HL-60/S4 (cell line): ENCODE data around the gene PCGF3.
"Not testable (repeated sequence)": the region's sequence is repeated elsewhere in the genome, so short reads cannot be mapped to it uniquely, and the experiment has no call there.

Experiments
- in situ Hi-C: fragments of 300-500 bp; cut with MboI; formaldehyde crosslinking; loops from 2 replicates; pipeline ENCODE4 v1.14.3; 2022; ENCODE audit warnings: low sequenced_read_pairs

PCGF3 gene

GRCh38 chr4:682490-683172 is 23.0 kb upstream of the PCGF3 start:
- in situ Hi-C loops = no loop called here

DNA sequence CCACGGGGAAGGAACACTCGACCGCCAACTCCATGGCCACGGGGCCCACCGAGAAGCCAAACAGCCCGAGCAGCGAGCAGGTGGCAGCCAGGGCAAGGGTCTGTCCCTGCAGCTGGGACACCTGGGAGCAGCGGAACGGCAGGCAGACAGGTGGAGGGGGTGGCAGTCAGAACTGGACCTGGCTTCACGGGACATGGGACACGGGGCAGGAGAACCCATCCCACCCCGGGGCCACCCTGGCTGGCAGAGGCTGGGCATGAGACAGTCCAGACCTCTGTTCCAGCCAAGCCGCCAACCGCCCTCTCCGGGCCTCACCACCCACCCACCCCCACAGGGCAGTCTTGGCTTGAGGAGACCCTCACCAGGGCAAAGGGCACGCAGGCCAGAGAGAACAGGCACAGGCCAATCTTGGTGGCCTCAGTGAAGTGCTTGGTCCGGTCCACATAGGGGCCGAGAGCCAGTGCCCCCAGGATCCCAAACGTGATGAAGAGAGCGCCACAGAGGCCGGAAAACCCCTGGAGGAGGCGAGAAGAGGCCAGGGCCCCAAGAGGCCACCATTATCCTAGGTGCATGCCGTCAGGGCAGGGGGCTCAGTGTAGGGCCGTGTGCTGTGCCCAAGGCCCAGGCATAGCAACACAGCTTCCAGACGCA is 22.3 kb upstream of the PCGF3 start:
- in situ Hi-C loops = no loop called here

DNA sequence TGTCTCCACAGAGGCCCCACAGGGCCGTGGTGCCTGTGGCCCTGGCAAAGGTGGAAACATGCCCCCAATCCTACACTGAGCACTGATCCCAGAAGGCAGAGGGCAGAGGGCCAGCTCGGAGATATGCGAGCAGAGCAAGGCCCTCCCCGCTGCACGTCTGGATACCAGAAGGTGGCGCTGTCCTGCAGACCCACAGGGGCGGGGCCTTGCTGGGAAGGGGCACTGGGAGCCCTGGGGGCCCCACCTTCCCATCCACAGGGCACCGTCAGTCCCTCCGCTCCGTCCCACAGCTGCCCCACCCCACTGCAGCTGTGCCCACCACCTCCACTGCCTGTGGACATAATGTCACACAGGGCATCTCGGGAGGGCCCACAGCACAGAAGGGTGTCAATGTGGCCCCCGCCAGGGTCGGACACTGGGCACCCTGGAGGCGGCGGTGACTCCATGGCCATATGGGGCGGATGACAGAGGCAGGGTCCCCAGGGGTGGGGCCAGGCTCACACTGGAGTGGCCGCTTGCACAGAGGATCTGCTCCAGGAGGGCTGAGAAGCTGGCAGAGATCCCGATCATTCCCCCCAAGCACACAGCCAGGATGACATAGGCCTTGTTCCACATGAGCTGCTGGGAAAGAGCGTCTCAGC is 21.5 kb upstream of the PCGF3 start:
- in situ Hi-C loops = no loop called here

DNA sequence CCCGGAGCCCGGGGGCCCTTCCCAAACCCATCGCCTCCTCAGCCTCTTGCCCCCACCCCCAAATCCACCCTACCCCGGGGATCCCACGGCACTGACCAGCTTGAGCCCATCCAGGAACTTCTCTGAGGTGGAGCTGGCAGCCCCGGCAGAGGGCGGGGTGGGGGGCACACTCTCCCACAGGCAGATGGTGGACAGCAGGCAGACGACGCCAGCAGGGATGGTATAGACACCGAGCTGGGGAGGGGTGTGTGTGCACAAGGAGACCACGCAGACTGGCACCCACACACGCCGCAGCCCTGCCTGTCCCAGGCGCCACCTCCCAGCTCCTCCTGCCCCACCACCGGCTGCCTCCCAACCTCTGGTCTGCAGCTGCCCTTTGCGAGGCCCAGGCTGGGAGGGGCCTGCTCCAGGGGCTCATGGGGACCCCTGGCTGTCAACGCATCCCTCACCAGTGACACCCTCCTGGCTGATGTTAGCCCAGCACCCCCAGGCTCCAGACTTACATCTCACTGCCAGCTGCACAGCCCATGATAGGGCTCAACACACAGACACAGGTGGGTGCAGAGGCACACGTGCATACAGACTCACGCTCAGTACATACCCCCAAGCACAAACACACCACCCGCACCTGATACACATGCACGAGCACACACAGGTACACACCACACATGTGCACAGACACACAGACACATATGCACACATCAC is 20.9 kb upstream of the PCGF3 start:
- in situ Hi-C loops = no loop called here

- in situ Hi-C loops = no loop called here
These were observed 19.8 kb upstream of the PCGF3 start for GRCh38 chr4:685679-686412.

DNA sequence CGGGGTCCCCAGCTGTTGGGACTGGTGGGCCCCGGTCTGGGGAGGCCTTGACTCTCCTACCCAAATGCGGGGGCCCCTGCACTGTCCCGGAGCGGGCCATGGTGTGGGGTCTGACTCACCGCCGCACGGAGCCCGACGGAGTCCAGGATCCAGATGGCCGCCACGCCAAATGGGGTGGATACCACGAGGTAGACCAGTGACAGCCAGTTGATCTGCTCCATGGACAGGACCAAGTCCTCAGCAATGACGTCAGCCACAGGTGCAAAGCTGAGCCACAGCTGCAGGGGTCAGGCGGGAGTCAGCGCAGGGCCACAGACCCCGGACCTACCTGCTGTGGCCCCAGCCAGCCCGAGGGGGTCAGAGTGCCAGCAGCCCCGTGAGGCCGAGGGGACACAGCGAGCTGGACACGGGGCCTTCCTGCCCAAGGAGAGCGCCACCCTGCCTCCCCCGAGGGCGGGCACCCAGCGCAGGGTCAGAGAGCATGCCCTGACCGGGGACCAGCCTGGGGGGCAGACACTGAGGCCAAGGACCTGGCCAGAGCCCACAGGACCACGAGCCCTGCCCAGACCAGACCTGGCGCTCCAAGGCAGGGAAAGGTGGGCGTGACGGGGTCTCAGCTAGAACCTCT is 19.1 kb upstream of the PCGF3 start:
- in situ Hi-C loops = no loop called here

GRCh38 chr4:687048-687970 is 18.3 kb upstream of the PCGF3 start:
- in situ Hi-C loops = no loop called here

DNA sequence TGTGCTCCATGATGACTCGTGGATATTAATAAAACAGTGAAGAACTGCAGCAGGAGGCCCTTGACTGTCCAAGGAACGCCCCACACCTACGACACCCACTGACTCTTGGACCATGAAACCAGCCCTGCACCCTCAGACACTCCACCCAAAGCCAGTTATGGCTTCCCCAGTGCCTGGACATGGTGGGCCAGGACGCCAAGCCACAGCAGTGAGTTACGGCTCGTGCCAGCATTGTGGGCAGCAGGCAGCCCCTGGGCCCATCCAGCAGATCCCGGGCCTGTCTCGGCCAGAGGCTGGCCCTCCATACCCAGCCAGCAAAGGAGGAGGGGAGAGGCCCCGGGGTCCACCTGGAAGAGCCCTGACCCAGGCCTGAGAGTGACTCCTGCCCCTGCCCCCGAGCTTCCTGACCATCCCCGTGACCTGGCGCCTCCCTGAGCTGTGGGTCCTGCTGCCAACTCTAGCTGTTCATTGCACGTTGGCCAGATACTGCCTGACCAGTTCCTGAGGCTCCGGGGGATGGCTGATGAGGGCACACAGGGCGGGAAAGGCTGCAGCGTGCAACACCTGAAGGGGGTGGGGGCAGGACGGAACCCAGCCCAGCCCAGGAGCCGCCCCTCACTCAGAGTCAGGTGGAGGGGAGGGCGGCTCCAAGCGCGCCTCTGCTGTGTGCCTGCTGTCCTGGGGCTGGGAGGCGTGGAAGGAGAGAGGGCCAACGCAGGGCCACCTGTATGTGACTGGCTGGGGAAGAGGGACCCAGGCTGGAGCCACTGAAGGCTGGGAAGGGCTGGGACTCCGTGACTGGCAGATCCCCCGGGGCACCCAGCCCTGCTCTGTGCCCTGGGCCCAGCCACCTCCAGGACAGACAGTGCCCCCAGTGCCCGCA is 17.4 kb upstream of the PCGF3 start:
- in situ Hi-C loops = no loop called here

DNA sequence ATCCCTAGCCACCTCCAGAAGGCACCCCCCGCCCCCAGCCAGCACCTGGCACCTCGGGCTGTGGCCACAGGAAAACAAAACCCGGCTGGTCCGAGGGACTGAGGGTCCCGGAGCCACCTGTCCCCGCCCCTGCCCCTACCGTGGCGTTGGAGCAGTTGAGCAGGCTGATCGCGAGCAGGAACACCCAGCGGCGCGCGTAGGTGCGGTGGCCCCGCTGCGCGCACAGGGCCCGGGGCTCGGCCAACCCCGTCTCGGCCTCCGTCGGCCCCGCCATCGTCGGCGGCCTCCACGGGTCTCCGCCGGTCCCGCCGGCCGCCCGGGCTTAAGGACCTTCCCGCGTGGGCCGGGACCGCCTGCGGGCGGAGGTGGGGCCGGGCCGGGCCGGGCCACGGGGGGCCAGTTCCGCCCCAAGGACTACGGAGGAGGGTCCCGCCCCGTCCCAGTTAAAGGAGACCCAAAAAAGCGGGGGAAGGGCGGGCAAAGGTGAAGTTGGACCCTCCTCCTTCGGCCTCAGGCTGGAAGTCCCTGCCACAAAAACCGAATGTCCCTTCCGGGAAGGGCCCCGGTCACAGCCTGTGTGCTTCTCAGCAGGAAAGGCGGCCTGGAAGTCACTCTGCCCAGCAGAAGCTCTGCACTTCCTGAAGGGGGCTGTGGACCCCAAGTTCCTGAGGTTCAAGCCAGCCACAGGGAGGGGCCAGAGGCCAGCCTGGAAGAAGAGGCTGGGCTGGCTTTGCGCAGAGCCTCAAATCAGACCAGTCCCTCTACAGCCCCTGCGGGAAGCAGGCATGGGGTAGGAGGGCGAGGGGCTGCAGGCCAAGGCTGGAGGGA is 16.6 kb upstream of the PCGF3 start, which contains the start of gene SLC49A3:
TSS of gene SLC49A3 (minus strand) at position 298 of the 828 bp plus-strand sequence. CDS start at position 274, 24 bp downstream.
- in situ Hi-C loops = no loop called here

DNA sequence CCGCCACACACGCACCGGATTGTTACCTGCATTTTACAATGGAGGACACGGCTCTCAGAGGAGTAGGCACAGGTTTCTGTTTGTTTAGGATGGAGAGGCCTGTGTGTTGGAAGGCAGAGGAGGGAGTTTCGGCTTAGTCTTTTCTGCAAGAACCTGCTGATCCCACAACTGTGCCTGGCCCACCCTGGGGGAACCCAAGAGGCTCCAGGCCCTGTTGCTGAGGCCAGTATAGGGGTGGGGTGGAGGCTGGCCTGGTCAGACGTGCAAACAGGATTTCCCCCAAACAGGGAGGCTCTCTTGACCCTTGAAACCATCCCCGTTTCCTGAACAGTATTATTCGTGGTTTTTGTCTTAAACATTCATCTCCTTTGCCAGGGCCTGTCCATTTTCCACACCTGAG is 15.9 kb upstream of the PCGF3 start:
- in situ Hi-C loops = no loop called here

DNA sequence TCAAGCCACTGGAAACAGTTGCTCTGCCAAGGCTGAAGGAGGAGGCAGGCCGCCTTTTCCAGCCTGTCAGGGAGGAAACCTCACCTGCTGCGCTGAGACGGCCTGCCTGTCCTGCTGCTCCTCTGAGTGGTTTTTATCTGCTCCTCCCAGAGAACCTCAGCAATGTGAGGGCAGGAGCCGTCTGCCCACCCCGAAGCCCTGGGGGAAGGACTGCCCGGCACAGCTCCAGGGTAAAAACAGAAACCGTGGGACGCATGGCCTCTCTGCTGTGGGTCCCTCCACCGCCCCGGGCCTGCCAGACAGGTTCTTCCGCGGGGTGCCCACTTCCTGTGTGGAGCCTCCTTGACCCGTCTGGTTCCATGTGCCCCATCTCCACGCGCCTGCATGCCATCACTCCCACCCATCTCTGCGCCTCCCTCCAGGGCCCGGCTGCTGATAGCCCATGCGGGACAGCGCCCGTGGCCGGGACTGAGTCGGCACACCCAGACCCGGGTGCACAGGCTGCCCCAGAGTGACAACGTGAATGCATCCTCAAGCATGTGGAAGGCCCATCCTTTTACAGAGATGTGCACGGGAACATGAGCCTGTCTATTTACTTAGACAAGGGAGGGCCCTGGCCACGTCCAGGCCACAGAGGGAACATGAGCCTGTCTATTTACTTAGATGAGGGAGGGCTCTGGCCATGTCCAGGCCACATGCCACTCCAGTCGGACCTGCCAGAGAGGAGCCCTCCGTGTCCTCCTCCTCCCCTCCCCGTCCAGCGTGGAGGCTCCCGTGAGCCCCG is 12.7 kb upstream of the PCGF3 start:
- in situ Hi-C loops = no loop called here

DNA sequence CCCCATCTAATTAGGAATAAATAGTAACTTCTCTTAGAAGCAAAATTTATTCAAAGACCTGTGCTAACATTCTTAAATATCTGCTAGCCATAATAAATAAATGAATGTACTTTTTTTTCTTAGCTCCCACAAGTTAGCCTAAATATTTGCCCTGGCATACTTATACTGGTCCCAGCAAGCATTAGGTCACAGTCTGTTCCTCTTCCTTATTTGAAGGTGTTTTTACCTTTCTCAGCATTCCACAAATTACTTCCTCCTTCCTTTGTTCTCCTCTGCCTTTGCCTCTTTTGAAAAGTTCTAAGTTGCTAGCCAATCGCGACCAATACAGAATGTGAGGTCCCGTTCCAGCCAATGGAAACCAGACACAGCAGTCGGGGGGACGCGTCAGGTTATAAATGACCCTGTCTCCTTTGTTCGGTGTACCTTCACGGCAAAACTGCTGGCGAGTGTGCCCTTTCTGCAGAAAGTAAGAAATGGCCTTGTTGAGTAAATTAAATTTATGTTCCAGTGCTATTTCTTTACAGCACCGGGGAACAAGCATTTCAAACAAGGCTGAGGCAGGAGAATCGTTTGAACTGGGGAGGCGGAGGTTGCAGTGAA is 11.2 kb upstream of the PCGF3 start:
- in situ Hi-C loops = not testable (repeated sequence)

GRCh38 chr4:699816-700580 is 5.6 kb upstream of the PCGF3 start:
- in situ Hi-C loops = no loop called here

GRCh38 chr4:700587-701264 is 4.9 kb upstream of the PCGF3 start:
- in situ Hi-C loops = no loop called here

DNA sequence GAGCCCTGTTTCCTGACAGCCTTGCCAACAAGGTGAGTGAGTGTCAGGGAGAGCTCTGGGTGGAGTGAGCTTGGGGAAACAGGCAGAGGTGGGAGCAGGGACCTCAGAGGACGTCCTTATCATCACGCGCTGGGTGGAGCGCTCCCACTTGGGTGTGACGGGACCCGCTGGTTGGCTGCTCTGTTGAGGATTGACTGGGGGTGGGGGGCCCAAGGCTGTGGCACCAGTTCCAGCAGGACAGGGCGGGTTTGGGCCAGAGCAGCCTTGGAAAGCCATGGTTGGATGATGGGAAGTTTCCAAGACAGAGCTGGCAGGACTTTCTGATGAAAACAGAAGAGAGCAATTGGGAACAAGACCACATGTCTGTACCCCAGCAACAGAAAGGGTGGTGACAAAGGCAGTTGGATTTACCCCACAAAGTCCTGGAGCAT is 3.0 kb upstream of the PCGF3 start:
- in situ Hi-C loops = no loop called here
